ENCODE measurements around the gene FLII.

DNA sequence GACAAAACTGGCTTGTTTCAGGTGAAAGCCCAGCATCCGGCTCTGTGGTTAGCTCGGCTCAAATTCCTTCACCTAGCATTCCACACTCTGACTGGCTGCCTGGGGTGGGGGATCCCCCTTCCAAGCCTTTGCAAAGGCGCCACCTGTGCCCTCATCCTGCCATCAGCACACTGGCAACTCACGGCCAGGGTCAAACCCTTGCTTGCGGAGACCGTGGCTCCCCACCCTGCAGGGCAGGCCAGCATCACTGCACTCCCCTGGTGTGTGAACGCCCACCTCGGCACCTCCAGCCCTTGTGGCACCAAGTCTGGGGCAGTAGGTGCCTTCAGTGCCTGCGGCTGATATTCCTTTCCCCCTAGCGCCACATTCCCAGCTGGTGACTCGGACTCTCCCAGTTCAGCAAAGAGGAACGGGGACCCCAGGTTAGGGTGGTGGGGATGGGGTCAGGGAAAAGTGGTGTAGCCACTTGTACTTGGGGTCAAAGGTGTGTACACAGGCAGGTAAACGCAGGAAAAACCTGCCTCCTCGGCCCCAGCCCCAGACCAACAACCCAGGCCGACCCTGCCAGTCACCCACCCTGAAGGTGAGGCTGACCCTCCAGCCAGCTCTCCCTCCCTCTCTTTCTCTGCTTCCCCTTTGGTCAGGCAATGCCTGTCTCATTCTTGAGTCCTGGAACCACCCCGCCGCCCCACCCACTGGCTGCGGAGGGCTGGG lies 1.1 kb downstream of the FLII start:
- TF ChIP-seq GATA2 (IDR thresholded peaks at IDR 0.05; ENCODE audit: low read depth, low read length) (no peak), GATA3 (IDR thresholded peaks at IDR 0.05; ENCODE audit: low read depth, low read length) (no peak)
